ENCODE measurements around the gene UNC5B. TPM values are rescaled to one million over a fixed set of nuclear protein-coding genes. Genes with fewer than 3 reads are reported as not detected.

Gene UNC5B
- total RNA-seq, 1 experiment from 2014 or later, result 49.6 TPM

GRCh38 chr10:71286521-71287294 is 74.3 kb downstream of the UNC5B start:
- Mint-ChIP-seq H3K4me3 (no peak overlapping the region), H3K9me3 (no peaks in the 10 kb centered on the region), H3K36me3 (peaks cover 24% of the 10 kb centered on the region), H3K4me1 (no peaks in the 10 kb centered on the region), H3K27me3 (ENCODE audit: low read depth) (no peaks in the 10 kb centered on the region), H3K27ac (no peak overlapping the region)
- POLR2A ChIA-PET, result no interaction called here
- no peak for DNase-seq (ENCODE audit: low spot score)
- no peak for ATAC-seq
- TF ChIP-seq E2F5 (CRISPR knock-in tag; IDR thresholded peaks at IDR 0.05), result no peak
- no peak for TF ChIP-seq PREB (CRISPR knock-in tag; IDR thresholded peaks at IDR 0.05; ENCODE audit: borderline replicate concordance)
- no peak for TF ChIP-seq ZNF671 (CRISPR knock-in tag; IDR thresholded peaks at IDR 0.05)
- no peak for TF ChIP-seq ZSCAN18 (CRISPR knock-in tag; IDR thresholded peaks at IDR 0.05)
- TF ChIP-seq ZBTB21 (CRISPR knock-in tag; IDR thresholded peaks at IDR 0.05; ENCODE audit: borderline replicate concordance), result no peak
- TF ChIP-seq RORB (CRISPR knock-in tag; IDR thresholded peaks at IDR 0.05), result no peak
- CTCF ChIA-PET, result interaction anchor here (4.5 to 6.3 kb wide), 2 partner anchors 17 to 383 kb away, joined by 35 to 57 read pairs; no protein-coding TSS in a partner anchor

GRCh38 chr10:71287456-71287855 is 75.1 kb downstream of the UNC5B start:
- Mint-ChIP-seq H3K27me3 (ENCODE audit: low read depth) (no peaks in the 10 kb centered on the region), H3K9me3 (no peaks in the 10 kb centered on the region), H3K4me3 (no peak overlapping the region), H3K36me3 (peaks cover 26% of the 10 kb centered on the region), H3K4me1 (no peaks in the 10 kb centered on the region), H3K27ac (no peak overlapping the region)
- ChIA-PET CTCF (interaction anchor here (4.5 kb wide), 1 partner anchor 384 kb away, joined by 35 read pairs; no protein-coding TSS in a partner anchor), POLR2A (no interaction called here)
- no peak for ATAC-seq
- no peak for DNase-seq (ENCODE audit: low spot score)
- TF ChIP-seq IRF2 (CRISPR knock-in tag; IDR thresholded peaks at IDR 0.05; ENCODE audit: borderline replicate concordance, low read depth) (no peak), NFE2L1 (CRISPR knock-in tag; IDR thresholded peaks at IDR 0.05) (no peak), CREB1 (CRISPR knock-in tag; IDR thresholded peaks at IDR 0.05) (no peak), FOXP1 (CRISPR knock-in tag; IDR thresholded peaks at IDR 0.05; ENCODE audit: borderline replicate concordance) (no peak), ZNF512 (CRISPR knock-in tag; IDR thresholded peaks at IDR 0.05; ENCODE audit: borderline replicate concordance) (no peak), SMAD4 (CRISPR knock-in tag; IDR thresholded peaks at IDR 0.05) (no peak), ZNF232 (CRISPR knock-in tag; IDR thresholded peaks at IDR 0.05) (no peak), MLX (CRISPR knock-in tag; IDR thresholded peaks at IDR 0.05) (no peak), NR2C2 (CRISPR knock-in tag; IDR thresholded peaks at IDR 0.05) (no peak), ERG (CRISPR knock-in tag; IDR thresholded peaks at IDR 0.05) (no peak), ZBTB21 (CRISPR knock-in tag; IDR thresholded peaks at IDR 0.05; ENCODE audit: borderline replicate concordance) (no peak), ATF6 (CRISPR knock-in tag; IDR thresholded peaks at IDR 0.05) (no peak), ZNF416 (CRISPR knock-in tag; IDR thresholded peaks at IDR 0.05) (no peak), FOXK1 (CRISPR knock-in tag; IDR thresholded peaks at IDR 0.05) (no peak), ETV6 (CRISPR knock-in tag; IDR thresholded peaks at IDR 0.05) (no peak), NFYB (CRISPR knock-in tag; conservative IDR thresholded peaks at IDR 0.05; ENCODE audit: low read depth) (no peak), ATF1 (CRISPR knock-in tag; IDR thresholded peaks at IDR 0.05) (no peak), CBFB (CRISPR knock-in tag; IDR thresholded peaks at IDR 0.05; ENCODE audit: low read depth) (no peak)

Data from WTC11 (cell line).